ENCODE measurements around the gene RNF6.
A peak's percentile ranks its signal among the peaks of the same experiment; 100 is the strongest.
"Not testable (repeated sequence)": the region's sequence is repeated elsewhere in the genome, so short reads cannot be mapped to it uniquely, and the experiment has no call there.

The RNF6 gene

GRCh38 chr13:26221721-26222519 lies at the start of gene RNF6:
TSS of gene RNF6 (minus strand) at chr13:26222314. CDS start at chr13:26219649, 2,665 bp downstream.
- peak; percentile 88 for DNase-seq

GRCh38 chr13:26270707-26271106 lies 48.6 kb upstream of the RNF6 start:
- DNase-seq, result no peak

GRCh38 chr13:26266311-26266710 lies 44.2 kb upstream of the RNF6 start:
- DNase-seq, result no peak

- DNase-seq, result no peak
Measured at GRCh38 chr13:26262156-26262555, 40.0 kb upstream of the RNF6 start.

GRCh38 chr13:26259634-26260033 lies 37.5 kb upstream of the RNF6 start:
- no peak for DNase-seq

GRCh38 chr13:26257049-26257448 lies 34.9 kb upstream of the RNF6 start:
- DNase-seq, result no peak

GRCh38 chr13:26255691-26256277 lies 33.7 kb upstream of the RNF6 start:
- DNase-seq, result no peak

GRCh38 chr13:26255115-26255514 lies 33.0 kb upstream of the RNF6 start:
- DNase-seq, result no peak

GRCh38 chr13:26254583-26255111 lies 32.5 kb upstream of the RNF6 start:
- no peak for DNase-seq

GRCh38 chr13:26253787-26254582 lies 31.9 kb upstream of the RNF6 start, which contains the start of gene CDK8:
TSS of gene CDK8 (plus strand) at chr13:26254129. CDS start at chr13:26254642, 513 bp downstream.
- peak; percentile 86 for DNase-seq

- no peak for DNase-seq
Measured at GRCh38 chr13:26253262-26253786, 31.2 kb upstream of the RNF6 start.

- DNase-seq, result not testable (repeated sequence)
Measured at GRCh38 chr13:26252006-26252405, 29.9 kb upstream of the RNF6 start.

GRCh38 chr13:26249551-26249950 lies 27.4 kb upstream of the RNF6 start:
- no peak for DNase-seq

- no peak for DNase-seq
Measured at GRCh38 chr13:26247608-26248007, 25.5 kb upstream of the RNF6 start.

- peak; percentile 33 for DNase-seq
Measured at GRCh38 chr13:26247011-26247410, 24.9 kb upstream of the RNF6 start.

- DNase-seq, result no peak
Measured at GRCh38 chr13:26246154-26246553, 24.0 kb upstream of the RNF6 start.

GRCh38 chr13:26236296-26236695 lies 14.2 kb upstream of the RNF6 start:
- DNase-seq, result no peak

- DNase-seq, result no peak
Measured at GRCh38 chr13:26230703-26231102, 8.6 kb upstream of the RNF6 start.

- DNase-seq, result no peak
Measured at GRCh38 chr13:26229080-26229615, 7.0 kb upstream of the RNF6 start.

- no peak for DNase-seq
Measured at GRCh38 chr13:26228096-26228495, 6.0 kb upstream of the RNF6 start.

- DNase-seq, result no peak
Measured at GRCh38 chr13:26227166-26227971, 5.3 kb upstream of the RNF6 start.

Data from NCI-H1105 (cell line).